Left ventricle myocardium inferior (tissue), 1 donor: Measurements from ENCODE around the gene GINS1. TPM values are rescaled to one million over a fixed set of nuclear protein-coding genes. Genes with fewer than 3 reads are reported as not detected.

Source experiments
- DNase-seq: peaks from one replicate; pipeline ENCODE4 v3.0.0-alpha.2; 2020
- H3K27ac ChIP-seq: fragments of 200-600 bp; replicated peaks from 2 replicates; pipeline ENCODE4 v1.8.0; 2021
- H3K27me3 ChIP-seq: fragments of 200-600 bp; 2 replicates; pipeline ENCODE4 v1.8.0; 2021; ENCODE audit warnings: low read depth
- H3K36me3 ChIP-seq: fragments of 200-600 bp; 2 replicates; pipeline ENCODE4 v1.8.0; 2021
- H3K4me1 ChIP-seq: fragments of 200-600 bp; 2 replicates; pipeline ENCODE4 v1.8.0; 2021
- H3K4me3 ChIP-seq: fragments of 200-600 bp; 2 replicates; pipeline ENCODE4 v1.8.0; 2021; ENCODE audit warnings: mild to moderate bottlenecking, moderate library complexity
- H3K9me3 ChIP-seq: fragments of 200-600 bp; replicated peaks from 2 replicates; pipeline ENCODE4 v1.8.0; 2021
- intact Hi-C: fragments of 100-400 bp; cut with micrococcal nuclease; formaldehyde crosslinking; loops from one replicate; pipeline ENCODE4 v1.11.0; 2022
- total RNA-seq: library from RNA; stranded (reverse); fragmentation: NEBNext Ultra II Directional; extraction: Animal tissue kit (Norgen Biotek cat#: 25700); gene quantifications from one replicate; pipeline ENCODE4 v1.2.1, GENCODE V29; 2021
- TF ChIP-seq, protein P1 (sequence below): fragments of 200-600 bp; IDR thresholded peaks from 2 replicates; pipeline ENCODE4 v1.8.0; 2021; ENCODE audit warnings: antibody characterized with exemption, mild to moderate bottlenecking, borderline replicate concordance
- donor health status: DM: no; HTN: yes; CAD: no; lungs with severe emphysema.

The GINS1 gene
- total RNA-seq, 1 donor from 2014 or later: 0.41 TPM

DNA sequence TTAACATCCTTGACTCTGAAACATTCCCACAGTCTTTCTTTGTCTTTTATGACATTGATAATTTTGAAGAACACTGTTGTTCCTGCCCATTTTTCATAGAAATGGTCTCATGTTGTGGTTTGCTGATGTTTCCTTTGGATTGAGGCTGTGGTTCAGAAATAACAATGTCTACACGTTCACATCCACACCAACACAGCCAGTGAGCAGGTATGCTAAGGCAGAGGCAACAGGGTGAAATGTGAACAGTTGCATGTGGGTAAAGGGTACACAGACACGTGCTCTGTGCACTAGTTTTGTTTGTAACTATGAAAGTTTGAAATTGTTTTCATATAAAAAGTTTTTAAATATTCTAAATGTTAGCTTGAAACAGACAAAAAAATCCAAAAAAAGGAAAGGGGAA is 78.4 kb downstream of the GINS1 start:
- intact Hi-C loops: no loop called here
- TF ChIP-seq, protein P1, sequence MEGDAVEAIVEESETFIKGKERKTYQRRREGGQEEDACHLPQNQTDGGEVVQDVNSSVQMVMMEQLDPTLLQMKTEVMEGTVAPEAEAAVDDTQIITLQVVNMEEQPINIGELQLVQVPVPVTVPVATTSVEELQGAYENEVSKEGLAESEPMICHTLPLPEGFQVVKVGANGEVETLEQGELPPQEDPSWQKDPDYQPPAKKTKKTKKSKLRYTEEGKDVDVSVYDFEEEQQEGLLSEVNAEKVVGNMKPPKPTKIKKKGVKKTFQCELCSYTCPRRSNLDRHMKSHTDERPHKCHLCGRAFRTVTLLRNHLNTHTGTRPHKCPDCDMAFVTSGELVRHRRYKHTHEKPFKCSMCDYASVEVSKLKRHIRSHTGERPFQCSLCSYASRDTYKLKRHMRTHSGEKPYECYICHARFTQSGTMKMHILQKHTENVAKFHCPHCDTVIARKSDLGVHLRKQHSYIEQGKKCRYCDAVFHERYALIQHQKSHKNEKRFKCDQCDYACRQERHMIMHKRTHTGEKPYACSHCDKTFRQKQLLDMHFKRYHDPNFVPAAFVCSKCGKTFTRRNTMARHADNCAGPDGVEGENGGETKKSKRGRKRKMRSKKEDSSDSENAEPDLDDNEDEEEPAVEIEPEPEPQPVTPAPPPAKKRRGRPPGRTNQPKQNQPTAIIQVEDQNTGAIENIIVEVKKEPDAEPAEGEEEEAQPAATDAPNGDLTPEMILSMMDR: no peak
- DNase-seq: no peak
- H3K27ac ChIP-seq: no peak overlapping the region
- H3K36me3 ChIP-seq: peaks cover 23% of the 10 kb centered on the region
- no peaks in the 10 kb centered on the region for H3K9me3 ChIP-seq
- H3K27me3 ChIP-seq: no peaks in the 10 kb centered on the region
- peaks cover 14% of the 10 kb centered on the region for H3K4me1 ChIP-seq
- no peak overlapping the region for H3K4me3 ChIP-seq

DNA sequence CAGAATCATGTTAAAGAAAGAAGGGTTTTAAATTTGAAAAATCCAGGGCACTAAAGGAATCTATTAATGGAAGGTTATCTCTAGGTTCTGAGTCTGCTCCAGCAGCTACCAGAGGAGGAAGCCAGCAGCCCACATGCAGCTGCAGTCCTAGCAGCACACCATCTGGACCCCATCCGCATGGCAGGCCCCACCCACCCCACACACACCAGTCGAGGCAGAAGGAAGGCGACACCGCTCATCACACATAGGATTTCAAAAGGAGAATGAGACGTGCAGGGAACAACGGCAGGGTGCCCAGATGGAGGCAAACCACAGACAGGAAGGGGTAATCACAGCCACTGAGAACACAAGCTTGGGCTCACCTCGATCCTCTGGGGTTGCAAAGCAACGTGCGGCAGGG is 78.9 kb downstream of the GINS1 start:
- Histone ChIP-seq H3K4me3 (no peak overlapping the region), H3K9me3 (no peaks in the 10 kb centered on the region), H3K4me1 (peaks cover 14% of the 10 kb centered on the region), H3K27me3 (no peaks in the 10 kb centered on the region), H3K36me3 (peaks cover 18% of the 10 kb centered on the region), H3K27ac (no peak overlapping the region)
- peak; percentile 44 for DNase-seq
- intact Hi-C loops: no loop called here
- TF ChIP-seq, protein P1: no peak

DNA sequence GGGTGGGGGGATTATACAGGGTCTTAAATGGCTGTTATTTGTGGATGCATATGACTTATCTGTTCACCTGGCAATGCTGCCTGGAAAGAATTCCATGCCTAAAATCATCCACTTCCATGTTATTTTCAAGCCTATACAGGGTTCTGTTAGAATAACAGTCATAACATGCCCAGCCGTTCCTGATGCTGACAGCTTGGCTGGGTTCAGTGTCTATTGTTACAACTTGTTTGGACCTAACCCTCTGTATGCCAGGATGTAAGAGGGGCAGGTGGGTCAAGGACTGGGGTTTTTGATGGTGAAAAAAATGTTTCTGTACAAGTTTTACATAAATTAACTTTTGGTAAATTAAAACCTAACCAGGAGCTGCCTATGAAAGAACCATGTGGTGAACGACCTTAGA is 79.8 kb downstream of the GINS1 start:
- no peak for DNase-seq
- TF ChIP-seq, protein P1: no peak
- Histone ChIP-seq H3K9me3 (no peaks in the 10 kb centered on the region), H3K27me3 (no peaks in the 10 kb centered on the region), H3K36me3 (peaks cover 13% of the 10 kb centered on the region), H3K4me3 (no peak overlapping the region), H3K4me1 (peaks cover 14% of the 10 kb centered on the region), H3K27ac (no peak overlapping the region)
- intact Hi-C loops: no loop called here

DNA sequence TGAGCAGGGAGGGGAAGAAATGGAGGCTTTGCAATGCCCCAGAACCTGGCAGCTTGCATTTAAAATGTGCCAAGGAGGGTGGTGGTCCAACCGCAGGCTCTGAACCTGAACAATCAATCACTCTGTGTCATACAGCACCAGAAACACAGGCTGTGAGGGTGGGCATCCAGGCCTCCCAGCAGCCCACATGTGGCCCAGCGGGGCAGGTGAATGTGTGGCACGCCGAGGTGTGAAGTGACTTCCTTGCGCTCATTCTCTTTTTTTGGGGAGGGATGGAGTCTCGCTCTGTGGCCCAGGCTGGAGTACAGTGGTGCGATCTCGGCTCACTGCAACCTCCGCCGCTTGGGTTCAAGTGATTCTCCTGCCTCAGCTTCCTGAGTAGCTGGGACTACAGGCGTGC is 80.5 kb downstream of the GINS1 start:
- intact Hi-C loops: no loop called here

DNA sequence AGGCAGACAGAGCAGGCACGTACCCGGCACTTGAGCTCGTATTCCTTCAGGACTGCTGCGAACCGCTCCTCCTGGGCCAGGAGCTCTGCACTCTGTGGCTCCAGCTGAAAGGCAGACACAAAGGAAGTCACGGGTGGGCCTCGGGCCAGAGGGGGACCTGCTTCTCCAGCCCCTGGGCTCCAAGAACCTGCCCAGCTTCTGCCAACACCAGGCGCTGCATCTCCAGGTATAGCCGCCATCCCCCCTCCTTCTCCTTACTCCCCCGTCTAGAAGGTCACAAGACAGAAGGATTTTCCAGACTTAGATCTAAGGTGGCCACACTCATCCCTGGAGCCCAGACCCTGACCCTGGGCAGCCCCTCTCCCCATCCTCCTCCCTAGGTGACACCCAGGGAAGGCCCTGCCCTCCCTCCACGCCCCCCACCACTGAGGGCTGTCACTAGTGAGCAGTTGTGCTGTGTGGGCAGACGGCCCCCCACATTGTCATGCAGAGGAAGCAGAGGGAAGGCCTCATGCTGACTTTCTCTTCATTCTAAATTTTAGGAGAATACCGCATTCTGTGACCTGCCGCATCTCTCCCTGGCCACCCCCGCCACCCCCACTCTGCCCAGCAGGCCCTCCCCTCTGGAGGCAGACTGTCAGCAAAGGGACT is 81.9 kb downstream of the GINS1 start:
- H3K36me3 ChIP-seq: peaks cover 13% of the 10 kb centered on the region
- H3K27ac ChIP-seq: no peak overlapping the region
- intact Hi-C loops: no loop called here
- no peaks in the 10 kb centered on the region for H3K27me3 ChIP-seq
- TF ChIP-seq, protein P1: no peak
- H3K4me1 ChIP-seq: peaks cover 14% of the 10 kb centered on the region
- no peak for DNase-seq
- no peak overlapping the region for H3K4me3 ChIP-seq
- no peaks in the 10 kb centered on the region for H3K9me3 ChIP-seq

More for the DNA sequence above, 80.5 kb downstream of the GINS1 start:
- DNase-seq: no peak
- Histone ChIP-seq H3K36me3 (peaks cover 13% of the 10 kb centered on the region), H3K27me3 (no peaks in the 10 kb centered on the region), H3K4me3 (no peak overlapping the region), H3K27ac (no peak overlapping the region), H3K9me3 (no peaks in the 10 kb centered on the region), H3K4me1 (peaks cover 14% of the 10 kb centered on the region)
- TF ChIP-seq, protein P1: no peak
